ENCODE data around the gene CUEDC1. TPM values are rescaled to one million over a fixed set of nuclear protein-coding genes. Genes with fewer than 3 reads are reported as not detected.
A peak's percentile ranks its signal among the peaks of the same experiment; 100 is the strongest.

CUEDC1 gene
- total RNA-seq, 2 experiments from 2014 or later = 0.14 TPM; not detected in 1

- H3K27ac Mint-ChIP-seq = no peak overlapping the region
- DNase-seq = no peak
- POLR2A ChIA-PET = no interaction called here
These were observed 64.4 kb downstream of the CUEDC1 start for GRCh38 chr17:57890857-57891232.

GRCh38 chr17:57889892-57890856, 65.0 kb downstream of the CUEDC1 start:
- no peaks in the 10 kb centered on the region for H3K27me3 Mint-ChIP-seq
- intact Hi-C loops (cut with DNase I, micrococcal nuclease) = no loop called here

More at GRCh38 chr17:57890857-57891232, 64.4 kb downstream of the CUEDC1 start:
- Mint-ChIP-seq H3K4me1 (peaks cover 3% of the 10 kb centered on the region), H3K9me3 (ENCODE audit: low read depth) (no peaks in the 10 kb centered on the region), H3K36me3 (ENCODE audit: low read depth) (no peaks in the 10 kb centered on the region), H3K27me3 (no peaks in the 10 kb centered on the region), H3K4me3 (no peak overlapping the region)
- no peak for ATAC-seq
- CTCF ChIA-PET = interaction anchor here (0.6 to 6.3 kb wide), 6 partner anchors 11 to 1082 kb away, joined by 3 to 65 read pairs (median 4); no protein-coding TSS in a partner anchor
- intact Hi-C loops (cut with DNase I, micrococcal nuclease) = no loop called here

DNA sequence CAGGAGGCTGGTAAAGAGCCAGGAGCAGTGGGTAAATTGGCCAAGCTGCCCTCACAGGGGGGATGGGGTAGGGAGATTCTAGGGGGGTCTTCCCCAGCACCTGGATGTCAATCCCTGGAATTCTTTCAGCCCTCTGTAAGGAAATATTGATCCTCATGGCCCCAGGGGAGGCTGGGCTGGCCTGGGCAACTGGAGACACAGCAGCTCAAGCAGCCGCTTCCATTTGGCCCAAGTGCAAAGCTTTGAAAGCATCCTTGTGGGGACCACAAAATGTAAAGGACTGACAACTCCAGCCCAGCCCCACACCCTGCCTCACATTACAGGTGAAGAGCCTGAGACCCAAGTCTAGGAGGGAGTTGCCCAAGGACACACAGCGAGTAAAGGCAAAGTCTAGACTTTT, 66.0 kb downstream of the CUEDC1 start:
- ATAC-seq (no peak), DNase-seq (no peak)
- Mint-ChIP-seq H3K36me3 (ENCODE audit: low read depth) (no peaks in the 10 kb centered on the region), H3K27me3 (no peaks in the 10 kb centered on the region), H3K4me1 (peaks cover 3% of the 10 kb centered on the region), H3K9me3 (ENCODE audit: low read depth) (no peaks in the 10 kb centered on the region), H3K27ac (no peak overlapping the region), H3K4me3 (no peak overlapping the region)
- ChIA-PET CTCF (interaction anchor here (1.4 kb wide), 1 partner anchor 65 kb away, joined by 4 read pairs; no protein-coding TSS in a partner anchor), POLR2A (no interaction called here)
- intact Hi-C loops (cut with DNase I, micrococcal nuclease) = no loop called here

More at GRCh38 chr17:57889892-57890856, 65.0 kb downstream of the CUEDC1 start:
- CTCF ChIA-PET = interaction anchor here (0.6 to 6.3 kb wide), 6 partner anchors 11 to 1081 kb away, joined by 3 to 65 read pairs (median 4); no protein-coding TSS in a partner anchor
- POLR2A ChIA-PET = no interaction called here
- no peaks in the 10 kb centered on the region for H3K36me3 Mint-ChIP-seq (ENCODE audit: low read depth)
- ATAC-seq = no peak
- no peak overlapping the region for H3K4me3 Mint-ChIP-seq
- no peak overlapping the region for H3K27ac Mint-ChIP-seq
- no peaks in the 10 kb centered on the region for H3K9me3 Mint-ChIP-seq (ENCODE audit: low read depth)
- DNase-seq = no peak
- H3K4me1 Mint-ChIP-seq = peaks cover 3% of the 10 kb centered on the region

DNA sequence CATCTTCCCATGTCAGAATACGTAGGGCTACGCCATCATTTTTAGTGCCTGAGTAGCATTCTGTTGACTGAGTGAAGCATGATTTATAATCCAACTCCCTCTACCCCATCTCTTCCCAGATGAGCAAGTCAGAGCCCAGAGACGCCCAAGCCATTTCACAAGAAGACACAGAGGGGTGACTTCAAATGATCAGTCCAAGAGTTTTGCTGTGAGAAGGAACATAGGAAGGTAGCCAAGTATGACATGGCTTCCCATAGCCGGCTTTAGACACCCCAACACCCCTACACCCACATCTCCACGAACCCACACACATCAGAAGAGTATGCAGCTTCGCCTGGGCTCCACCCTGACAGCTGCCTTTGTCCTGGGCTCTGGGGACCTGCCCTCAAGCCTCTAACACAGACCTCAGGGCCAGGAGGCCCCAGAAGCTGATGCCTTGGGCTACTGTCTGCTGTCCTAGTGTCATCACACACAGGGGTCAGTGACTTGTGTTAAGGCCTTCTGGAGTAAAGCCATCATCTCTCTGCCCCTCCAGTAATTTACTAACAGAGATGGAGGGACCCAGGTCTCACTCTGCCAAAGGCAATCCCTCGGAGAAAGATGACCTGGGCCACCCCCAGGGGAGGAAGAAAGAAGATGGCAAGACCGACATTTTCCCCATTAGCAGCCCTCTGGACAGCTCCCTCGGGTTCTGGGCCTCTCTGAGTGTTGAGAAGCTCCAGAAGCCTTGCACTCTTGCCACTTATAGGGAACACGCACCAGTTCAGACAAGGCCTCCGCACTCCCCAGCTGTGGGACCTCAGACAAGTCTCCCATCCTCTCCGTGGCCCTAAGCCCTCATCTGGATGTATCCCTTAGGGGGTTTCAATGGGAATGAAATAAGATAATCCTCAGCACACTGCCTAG, 66.6 kb downstream of the CUEDC1 start:
- no peaks in the 10 kb centered on the region for H3K27me3 Mint-ChIP-seq
- no peak overlapping the region for H3K27ac Mint-ChIP-seq
- no peak overlapping the region for H3K4me3 Mint-ChIP-seq
- no peaks in the 10 kb centered on the region for H3K9me3 Mint-ChIP-seq (ENCODE audit: low read depth)
- ChIA-PET POLR2A (no interaction called here), CTCF (interaction anchor here (1.4 kb wide), 1 partner anchor 66 kb away, joined by 4 read pairs; no protein-coding TSS in a partner anchor)
- ATAC-seq (no peak), DNase-seq (no peak)
- H3K4me1 Mint-ChIP-seq = peaks cover 3% of the 10 kb centered on the region
- no peaks in the 10 kb centered on the region for H3K36me3 Mint-ChIP-seq (ENCODE audit: low read depth)
- intact Hi-C loops (cut with DNase I, micrococcal nuclease) = no loop called here

- DNase-seq = no peak
- Mint-ChIP-seq H3K27me3 (no peaks in the 10 kb centered on the region), H3K4me1 (no peaks in the 10 kb centered on the region), H3K36me3 (ENCODE audit: low read depth) (no peaks in the 10 kb centered on the region), H3K4me3 (no peak overlapping the region), H3K27ac (no peak overlapping the region), H3K9me3 (ENCODE audit: low read depth) (no peaks in the 10 kb centered on the region)
- intact Hi-C loops (cut with DNase I, micrococcal nuclease) = no loop called here
- ChIA-PET POLR2A (no interaction called here), CTCF (interaction anchor here (0.6 to 0.7 kb wide), 4 partner anchors 48 to 873 kb away, joined by 3 to 4 read pairs (median 4); no protein-coding TSS in a partner anchor)
- ATAC-seq = no peak
These were observed 68.1 kb downstream of the CUEDC1 start for GRCh38 chr17:57887161-57887560.

DNA sequence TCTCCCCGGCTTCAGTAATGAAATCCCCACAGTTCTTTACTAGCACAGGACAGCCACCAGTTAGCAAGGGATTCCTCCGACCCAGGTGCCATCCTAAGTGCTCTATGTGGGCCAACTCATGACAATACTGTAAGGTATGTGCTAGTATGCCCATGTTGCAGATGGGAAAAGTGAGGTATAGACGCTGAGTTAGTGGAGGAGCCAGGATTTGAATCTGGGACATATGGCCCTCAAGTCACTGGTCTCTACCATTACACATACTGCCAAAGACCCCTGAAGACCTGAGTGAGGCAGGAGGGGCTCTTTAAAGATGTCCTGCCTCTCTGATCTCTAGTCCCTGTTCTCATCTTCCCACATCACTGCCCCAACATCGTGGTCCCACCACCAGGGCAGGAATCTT, 69.2 kb downstream of the CUEDC1 start:
- CTCF ChIA-PET = interaction anchor here (0.6 kb wide), 1 partner anchor 313 kb away, joined by 3 read pairs; no protein-coding TSS in a partner anchor
- no peak for ATAC-seq

GRCh38 chr17:57885148-57885915, 69.9 kb downstream of the CUEDC1 start:
- CTCF ChIA-PET = no interaction called here
- no peaks in the 10 kb centered on the region for H3K27me3 Mint-ChIP-seq
- H3K4me1 Mint-ChIP-seq = peaks cover 6% of the 10 kb centered on the region
- intact Hi-C loops (cut with DNase I, micrococcal nuclease) = no loop called here
- H3K27ac Mint-ChIP-seq = no peak overlapping the region
- POLR2A ChIA-PET = no interaction called here
- H3K36me3 Mint-ChIP-seq (ENCODE audit: low read depth) = no peaks in the 10 kb centered on the region
- no peak for DNase-seq
- no peak for ATAC-seq
- no peaks in the 10 kb centered on the region for H3K9me3 Mint-ChIP-seq (ENCODE audit: low read depth)
- H3K4me3 Mint-ChIP-seq = no peak overlapping the region

More for the DNA sequence above, 69.2 kb downstream of the CUEDC1 start:
- H3K36me3 Mint-ChIP-seq (ENCODE audit: low read depth) = no peaks in the 10 kb centered on the region
- POLR2A ChIA-PET = no interaction called here
- intact Hi-C loops (cut with DNase I, micrococcal nuclease) = no loop called here
- H3K9me3 Mint-ChIP-seq (ENCODE audit: low read depth) = no peaks in the 10 kb centered on the region
- no peak for DNase-seq
- no peak overlapping the region for H3K27ac Mint-ChIP-seq
- H3K4me1 Mint-ChIP-seq = no peaks in the 10 kb centered on the region
- H3K4me3 Mint-ChIP-seq = no peak overlapping the region
- no peaks in the 10 kb centered on the region for H3K27me3 Mint-ChIP-seq

DNA sequence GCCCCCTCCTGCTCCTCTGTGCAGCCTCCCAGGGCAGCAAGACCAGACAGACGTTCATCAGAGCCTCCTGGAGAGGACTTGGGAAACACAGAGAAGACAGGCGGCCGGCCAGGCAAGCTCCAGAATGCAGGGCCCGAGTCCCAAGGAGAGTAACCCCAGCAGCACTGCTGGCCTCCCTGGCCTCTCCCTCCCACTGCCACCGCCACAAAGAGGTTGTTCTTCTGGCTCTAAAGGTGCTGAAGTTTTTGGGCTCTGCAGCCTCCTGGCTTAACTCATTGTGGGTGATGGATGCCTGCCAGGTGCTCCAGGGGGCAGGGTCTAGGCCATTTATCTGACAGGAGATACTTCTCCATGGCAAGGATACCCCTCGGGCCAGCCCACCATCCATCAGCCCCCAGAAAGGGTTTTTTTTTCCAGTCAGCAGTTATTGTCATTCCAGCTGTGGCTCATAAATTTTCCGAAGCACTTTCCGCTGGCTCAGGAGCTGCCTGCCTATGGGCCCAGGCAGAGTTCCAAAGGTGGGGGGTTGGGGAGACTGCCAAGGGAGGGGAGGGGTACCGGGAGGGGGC, 73.3 kb downstream of the CUEDC1 start:
- CTCF ChIA-PET = interaction anchor here (0.7 kb wide), 1 partner anchor 11 kb away, joined by 3 read pairs; no protein-coding TSS in a partner anchor
- POLR2A ChIA-PET = no interaction called here

GRCh38 chr17:57881143-57881542, 74.1 kb downstream of the CUEDC1 start:
- POLR2A ChIA-PET = interaction anchor here (0.6 kb wide), 1 partner anchor 24 kb away, joined by 3 read pairs; no protein-coding TSS in a partner anchor
- Mint-ChIP-seq H3K27ac (no peak overlapping the region), H3K27me3 (peaks cover 6% of the 10 kb centered on the region), H3K36me3 (ENCODE audit: low read depth) (no peaks in the 10 kb centered on the region), H3K4me1 (peaks cover 32% of the 10 kb centered on the region), H3K4me3 (no peak overlapping the region), H3K9me3 (ENCODE audit: low read depth) (no peaks in the 10 kb centered on the region)
- DNase-seq (no peak), ATAC-seq (no peak)
- intact Hi-C loops (cut with DNase I, micrococcal nuclease) = no loop called here
- CTCF ChIA-PET = no interaction called here

More for the DNA sequence above, 73.3 kb downstream of the CUEDC1 start:
- no peak for ATAC-seq
- H3K27ac Mint-ChIP-seq = no peak overlapping the region
- intact Hi-C loops (cut with DNase I, micrococcal nuclease) = no loop called here
- no peaks in the 10 kb centered on the region for H3K9me3 Mint-ChIP-seq (ENCODE audit: low read depth)
- H3K36me3 Mint-ChIP-seq (ENCODE audit: low read depth) = no peaks in the 10 kb centered on the region
- no peak for DNase-seq
- H3K27me3 Mint-ChIP-seq = peaks cover 3% of the 10 kb centered on the region
- H3K4me3 Mint-ChIP-seq = no peak overlapping the region
- H3K4me1 Mint-ChIP-seq = peaks cover 28% of the 10 kb centered on the region

- intact Hi-C loops (cut with DNase I, micrococcal nuclease) = no loop called here
- ChIA-PET POLR2A (interaction anchor here (0.6 to 0.8 kb wide), 4 partner anchors 35 to 128 kb away, joined by 3 read pairs; no protein-coding TSS in a partner anchor), CTCF (interaction anchor here (0.6 to 1.8 kb wide), 5 partner anchors 12 to 119 kb away, joined by 5 to 9 read pairs (median 5); no protein-coding TSS in a partner anchor)
- Mint-ChIP-seq H3K36me3 (ENCODE audit: low read depth) (no peaks in the 10 kb centered on the region), H3K27me3 (peaks cover 9% of the 10 kb centered on the region), H3K9me3 (ENCODE audit: low read depth) (no peaks in the 10 kb centered on the region), H3K27ac (no peak overlapping the region), H3K4me3 (no peak overlapping the region), H3K4me1 (peaks cover 32% of the 10 kb centered on the region)
- peak; percentile 51 for DNase-seq
- ATAC-seq = peak; percentile 89
These were observed 75.1 kb downstream of the CUEDC1 start for GRCh38 chr17:57880086-57880456.
